Measurements from ENCODE around the gene GPR137. TPM values are rescaled to one million over a fixed set of nuclear protein-coding genes. Genes with fewer than 3 reads are reported as not detected.

GPR137 gene
- total and polyA plus RNA-seq, 9 of the 15 experiments (the other 6 are each of a cell fraction or from before 2014, with no cell fraction given), result 0.32 to 26.7 (median 10.7) TPM

- TF ChIP-seq HDAC6 (IDR thresholded peaks at IDR 0.05; ENCODE audit: low read depth, low read length) (no peak), MAFF (IDR thresholded peaks at IDR 0.05; ENCODE audit: low read length) (no peak), ZNF316 (IDR thresholded peaks at IDR 0.05) (no peak), SMAD3 (CRISPR knock-in tag; conservative IDR thresholded peaks at IDR 0.05) (no peak), BCLAF1 (IDR thresholded peaks at IDR 0.05; ENCODE audit: borderline replicate concordance in 1 of 2, control insufficient read depth in 1 of 2, low read depth in 2 of 2, low read length in 1 of 2) (peak in 1 of 2 experiments; percentile 76; a peak in 1 of 4 replicates), ZNF263 (CRISPR knock-in tag; IDR thresholded peaks at IDR 0.05; ENCODE audit: borderline replicate concordance) (no peak), NR0B1 (IDR thresholded peaks at IDR 0.05; ENCODE audit: partially characterized antibody) (no peak), TEAD4 (IDR thresholded peaks at IDR 0.05; ENCODE audit: low read length) (no peak), TEAD4 (CRISPR knock-in tag; IDR thresholded peaks at IDR 0.05; ENCODE audit: borderline replicate concordance) (no peak), MTA3 (IDR thresholded peaks at IDR 0.05; ENCODE audit: borderline replicate concordance) (peak; percentile 76; the same call in 1 of the 2 replicates), CBX2 (IDR thresholded peaks at IDR 0.05; ENCODE audit: insufficient read depth, low read length, poor library complexity, severe bottlenecking) (no peak), BRCA1 (IDR thresholded peaks at IDR 0.05) (no peak), BRCA1 (CRISPR knock-in tag; IDR thresholded peaks at IDR 0.05) (no peak), MAFG (tag; conservative IDR thresholded peaks at IDR 0.05) (no peak), SP2 (IDR thresholded peaks at IDR 0.05; ENCODE audit: extremely low read depth, low read depth, low read length, poor library complexity, severe bottlenecking) (peak; percentile 65), ZSCAN29 (IDR thresholded peaks at IDR 0.05) (no peak), TRIM24 (IDR thresholded peaks at IDR 0.05) (no peak), MAFK (IDR thresholded peaks at IDR 0.05; ENCODE audit: low read length) (no peak), STAT5A (IDR thresholded peaks at IDR 0.05; ENCODE audit: borderline replicate concordance, low read length) (no peak), POLR2AphosphoS5 (IDR thresholded peaks at IDR 0.05; ENCODE audit: control insufficient read depth, insufficient read depth, low read depth, low read length) (no peak; the same call in 1 of the 2 replicates), MCM5 (IDR thresholded peaks at IDR 0.05; ENCODE audit: low read depth) (no peak), NR4A1 (CRISPR knock-in tag; IDR thresholded peaks at IDR 0.05) (0 out of 2 replicates have a peak, but pooled peaks have one; percentile 50), NR4A1 (tag; IDR thresholded peaks at IDR 0.05) (0 out of 2 replicates have a peak, but pooled peaks have one; percentile 24), ZNF395 (CRISPR knock-in tag; IDR thresholded peaks at IDR 0.05) (peak; percentile 76; the same call in 1 of the 2 replicates)
Observed at GRCh38 chr11:64246871-64247728, 38.5 kb upstream of the GPR137 start, which contains the start of gene PPP1R14B (continued).
